Fibroblast of gingiva (primary cell): Measurements from ENCODE around the gene TANGO2.

Experiments
- DNase-seq: peaks from one replicate; pipeline ENCODE4 v3.0.0-alpha.2; 2011; ENCODE audit warnings: low read depth

Gene TANGO2

DNA sequence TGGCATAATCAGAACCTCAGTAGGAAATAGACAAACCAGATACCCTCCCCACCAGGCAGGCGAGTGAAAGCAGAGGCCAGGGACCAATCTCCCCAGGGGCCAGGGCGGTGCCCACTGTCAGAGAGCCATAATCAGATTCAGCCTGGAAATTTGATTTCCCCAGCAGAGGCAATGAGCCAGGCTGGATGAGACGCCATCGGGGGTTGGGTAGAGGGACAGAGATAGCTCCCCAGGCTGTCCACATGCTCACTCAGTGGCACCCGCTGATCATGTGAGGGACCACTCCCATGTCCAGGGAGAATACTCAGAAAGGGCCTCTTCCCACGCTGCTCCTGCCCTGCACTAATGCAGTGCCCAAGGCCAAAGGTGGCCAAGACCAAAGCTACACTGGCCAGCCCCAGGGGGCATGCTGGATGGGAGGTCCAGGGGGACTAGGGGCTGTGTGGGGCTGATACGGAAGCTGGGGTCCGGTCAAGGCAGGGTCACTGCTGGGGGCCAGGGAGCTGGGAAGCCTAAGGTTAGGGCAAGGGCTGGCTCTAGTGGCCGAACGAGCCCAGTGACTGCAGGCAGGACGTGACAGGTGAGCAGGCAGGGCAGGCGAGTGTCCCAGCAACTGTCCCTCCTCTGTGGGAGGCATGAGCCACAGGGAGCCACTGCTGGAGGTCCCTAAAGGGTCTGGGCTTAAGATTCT, 24.1 kb upstream of the TANGO2 start:
- peak; percentile 23 for DNase-seq

DNA sequence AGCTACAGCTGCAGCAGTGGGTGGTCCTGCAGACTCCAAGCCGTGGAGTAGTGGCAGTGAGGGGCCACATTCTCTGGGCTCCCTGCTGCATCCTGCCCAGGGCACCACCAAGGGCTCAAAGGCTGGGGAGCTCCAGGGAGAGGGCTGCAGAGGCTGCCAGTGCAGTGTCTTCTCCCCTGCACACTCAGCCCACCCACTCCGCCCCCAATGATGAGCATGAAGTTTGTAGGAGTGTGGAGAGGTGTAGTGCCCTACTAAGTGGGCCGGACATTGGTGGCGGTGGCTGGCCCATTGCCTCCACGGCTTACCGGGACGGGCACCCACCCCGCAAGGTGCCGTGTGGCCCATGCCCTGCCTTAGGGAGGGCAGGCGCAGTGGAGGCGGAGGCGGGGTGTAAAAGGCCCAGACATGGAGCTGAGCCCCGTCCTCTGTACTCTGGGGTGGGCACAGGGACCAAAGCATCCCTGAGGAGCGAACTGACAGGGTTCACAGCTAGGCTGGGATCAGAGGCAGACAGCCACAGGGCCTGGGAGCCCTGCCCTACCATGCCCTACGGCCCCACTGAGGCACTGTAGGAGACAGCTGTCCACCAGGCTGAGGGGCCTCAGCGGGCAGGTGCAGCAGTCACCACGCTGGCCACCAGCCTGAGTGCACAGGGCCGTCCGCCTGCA, 23.2 kb upstream of the TANGO2 start:
- DNase-seq, result no peak

GRCh38 chr22:19998232-19998951, 22.5 kb upstream of the TANGO2 start:
- no peak for DNase-seq

DNA sequence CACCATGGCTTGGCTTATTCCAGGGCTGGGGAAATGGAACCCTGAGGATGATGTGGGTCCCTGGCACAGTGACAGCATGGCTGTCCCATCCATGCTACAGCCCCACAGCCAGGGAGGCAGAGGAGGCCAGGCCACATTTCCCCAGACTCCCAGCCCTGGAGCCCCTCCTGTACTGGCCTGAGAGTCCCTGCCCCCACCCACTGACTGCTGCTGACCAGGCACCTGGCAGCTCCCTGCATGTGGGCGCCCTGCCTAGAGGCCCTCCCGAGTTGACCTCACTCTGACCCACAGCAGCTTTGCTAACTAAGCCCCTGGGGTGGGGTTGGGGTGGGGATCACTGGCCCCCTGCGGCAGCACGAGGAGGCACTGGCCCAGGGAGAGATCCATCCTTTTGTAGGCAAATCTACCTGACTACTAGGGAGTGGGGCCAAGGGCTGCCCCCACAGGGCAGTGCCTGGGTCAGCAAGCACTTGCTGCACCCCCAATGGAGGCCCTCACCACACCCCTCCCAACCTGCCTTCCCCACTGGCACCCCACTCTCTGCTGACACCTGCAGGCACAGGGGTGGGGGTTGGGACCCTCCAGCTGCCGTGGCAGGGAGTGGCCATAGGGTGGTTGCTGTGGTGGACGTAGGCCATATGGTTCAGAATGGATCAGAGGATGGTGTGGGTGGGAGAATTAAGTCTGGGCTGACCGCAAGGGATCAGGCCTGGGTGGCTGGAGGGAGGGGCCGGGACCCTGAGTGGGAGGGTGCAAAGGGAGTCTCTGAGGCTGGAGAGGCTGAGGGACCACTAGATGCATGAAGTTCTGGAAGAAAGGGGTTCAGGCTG, 21.7 kb upstream of the TANGO2 start:
- no peak for DNase-seq

DNA sequence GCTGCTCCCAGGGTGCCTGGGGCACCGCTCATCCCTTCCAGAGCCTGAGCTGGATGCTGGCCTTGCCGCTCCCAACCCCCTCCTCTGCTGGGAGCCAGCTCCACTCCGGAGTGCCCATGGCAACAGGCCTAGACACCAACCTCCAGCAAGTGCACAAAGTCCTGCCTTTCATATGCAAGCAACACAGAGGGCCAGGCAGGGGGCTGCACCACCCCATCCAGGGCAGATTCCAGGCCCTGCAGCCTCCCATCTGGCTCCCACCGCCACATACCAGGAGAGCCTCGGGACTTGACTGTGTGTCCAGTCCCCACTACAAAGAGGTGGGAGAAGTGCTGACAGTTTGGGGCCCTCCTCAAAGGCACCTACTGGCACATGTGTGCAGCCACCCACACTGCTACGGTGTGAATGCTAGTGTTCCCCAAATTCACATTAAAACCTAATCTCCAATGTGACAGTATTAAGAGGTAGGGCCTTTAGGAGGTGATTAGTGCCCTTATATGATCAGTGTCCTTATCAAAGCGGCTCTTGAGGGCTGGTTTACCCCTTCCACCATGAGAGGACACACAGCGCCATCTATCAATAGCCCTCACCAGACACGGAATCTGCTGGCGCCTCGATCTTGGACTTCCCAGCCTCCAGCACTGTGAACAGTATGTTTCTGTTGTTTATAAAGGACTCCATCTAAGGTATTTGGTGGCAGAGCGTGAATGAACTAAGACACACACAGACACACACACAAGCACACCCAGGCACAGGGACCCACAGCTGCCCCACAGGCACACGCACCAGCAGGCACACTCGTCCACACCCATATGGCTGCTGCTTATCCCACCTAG, 20.4 kb upstream of the TANGO2 start:
- no peak for DNase-seq

GRCh38 chr22:20001082-20001638, 19.8 kb upstream of the TANGO2 start:
- no peak for DNase-seq

DNA sequence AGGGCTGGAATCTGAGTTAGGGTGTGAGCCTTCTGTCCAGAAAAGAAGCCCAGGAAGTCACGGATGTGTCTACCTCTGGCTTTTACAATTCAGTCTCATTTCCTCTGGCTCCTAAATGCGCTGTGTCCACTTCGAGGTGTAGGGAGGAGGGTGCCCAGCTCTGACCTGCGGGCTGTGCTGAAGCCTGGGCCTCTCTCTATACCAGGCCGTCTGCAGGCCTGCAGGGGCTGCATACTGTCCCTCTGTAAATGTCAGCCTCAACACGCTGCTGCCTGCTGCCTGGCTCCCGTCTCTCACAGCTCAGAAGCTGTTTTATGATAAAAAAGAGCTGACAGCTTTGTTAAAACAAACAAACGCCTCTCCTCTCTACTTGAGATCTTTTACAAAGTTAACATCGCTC, 18.8 kb upstream of the TANGO2 start:
- no peak for DNase-seq

- no peak for DNase-seq
Observed at GRCh38 chr22:20002636-20003035, 18.3 kb upstream of the TANGO2 start.

DNA sequence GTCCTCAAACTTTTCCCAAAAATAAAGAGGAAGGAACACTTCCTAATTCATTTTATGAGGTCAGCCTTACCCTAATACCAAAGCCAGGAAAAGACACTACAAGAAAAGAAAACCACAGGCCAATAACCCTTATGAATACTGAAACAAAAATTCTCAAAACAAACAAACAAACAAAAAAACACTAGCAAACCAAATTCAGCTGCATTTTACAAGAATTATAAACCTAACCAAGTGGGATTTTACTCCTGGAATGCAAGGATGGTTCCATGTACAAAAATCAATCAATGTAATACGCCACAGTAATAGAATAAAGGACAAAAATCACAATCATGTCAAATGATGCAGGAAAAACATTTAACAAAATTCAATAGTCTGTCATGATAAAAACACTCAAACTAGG, 17.6 kb upstream of the TANGO2 start:
- DNase-seq, result no peak

DNA sequence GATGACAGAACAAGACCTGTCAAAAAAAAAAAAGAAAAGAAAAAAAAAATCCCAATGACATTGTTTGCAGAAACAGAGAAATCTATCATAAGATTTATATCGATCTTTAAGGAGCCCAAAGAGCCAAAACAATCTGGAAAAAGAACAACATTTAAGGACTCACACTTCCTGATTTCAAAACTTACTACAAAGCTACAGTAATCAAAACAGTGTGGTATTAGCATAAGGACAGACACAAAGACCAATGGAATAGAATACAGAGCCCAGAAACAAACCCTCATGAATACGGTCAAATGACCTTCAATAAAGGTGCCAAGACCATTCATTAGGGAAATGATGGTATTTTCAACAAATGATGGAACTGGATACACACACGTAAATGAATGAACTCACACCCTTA, 16.4 kb upstream of the TANGO2 start:
- no peak for DNase-seq

DNA sequence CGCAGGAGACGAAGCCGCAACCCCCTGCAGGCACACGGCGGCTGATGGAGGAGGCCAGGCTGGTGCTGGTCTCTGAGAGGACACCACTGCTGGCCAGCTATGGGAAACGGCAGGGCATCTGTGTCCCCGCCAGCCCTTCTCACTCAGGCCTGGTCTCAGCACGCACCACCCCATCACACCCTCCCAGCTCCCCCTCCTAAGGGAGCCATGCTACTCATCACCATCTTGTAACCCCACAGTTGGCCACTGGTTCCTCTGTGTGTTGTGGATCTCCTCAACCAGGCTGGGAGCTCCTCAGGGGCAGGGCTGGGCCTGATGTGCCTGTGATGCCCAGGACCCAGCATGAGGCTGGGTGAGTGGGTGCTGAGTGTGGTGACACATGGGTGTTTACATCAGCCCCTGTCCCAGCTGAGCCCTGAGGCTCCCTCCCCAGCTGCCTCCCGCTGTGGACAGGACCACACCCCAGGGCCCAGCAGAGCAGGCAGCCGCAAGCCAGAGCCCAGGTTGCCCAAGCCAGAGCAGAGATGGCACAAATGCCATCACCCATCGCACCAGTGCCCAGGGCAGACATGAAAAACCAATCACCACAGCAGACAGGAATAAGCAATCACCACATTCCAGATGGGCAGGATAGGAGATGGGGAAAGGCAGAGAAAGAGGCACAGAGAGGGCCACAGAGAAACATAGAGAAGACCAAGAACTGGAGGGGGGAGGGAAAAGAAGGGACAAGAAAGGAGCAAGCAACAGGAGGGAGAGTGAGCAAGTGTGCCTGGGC, 12.5 kb upstream of the TANGO2 start:
- DNase-seq, result no peak

GRCh38 chr22:20009018-20009491, 11.9 kb upstream of the TANGO2 start:
- no peak for DNase-seq

DNA sequence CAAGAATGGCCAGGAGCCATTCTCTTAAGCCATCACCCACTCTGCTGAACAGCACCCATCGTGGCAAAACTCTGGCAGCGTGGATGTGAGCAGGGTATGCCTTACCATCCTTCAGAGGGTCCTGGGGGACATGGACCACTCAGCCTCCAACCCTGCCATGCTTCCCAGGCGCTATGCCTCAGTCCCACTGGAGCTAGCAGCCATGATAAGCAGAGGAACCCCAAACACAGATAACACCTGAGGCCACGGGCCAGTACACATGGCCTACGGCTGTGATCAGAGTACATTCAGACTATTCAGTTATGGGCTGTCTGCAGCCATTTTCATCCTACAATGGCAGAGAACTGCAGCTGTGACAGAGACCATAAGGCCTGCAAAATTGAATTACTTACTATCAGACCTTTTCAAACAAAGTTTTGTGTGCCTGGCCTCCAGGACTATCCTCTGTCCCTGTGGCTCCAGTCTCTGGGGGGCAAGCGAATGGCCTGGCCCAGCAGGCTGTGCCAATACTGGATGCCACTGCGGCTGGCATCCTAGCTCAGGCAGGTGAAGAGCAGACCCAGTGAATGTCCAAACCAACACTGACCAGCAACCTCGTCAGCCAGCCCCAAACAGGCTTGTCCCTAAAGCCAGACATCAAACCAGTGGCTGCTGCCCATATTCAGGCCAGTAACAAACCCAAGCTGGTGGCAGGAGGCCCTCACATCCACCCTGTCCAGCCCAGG, 11.2 kb upstream of the TANGO2 start:
- no peak for DNase-seq

- DNase-seq, result no peak
Observed at GRCh38 chr22:20010307-20011122, 10.4 kb upstream of the TANGO2 start.

DNA sequence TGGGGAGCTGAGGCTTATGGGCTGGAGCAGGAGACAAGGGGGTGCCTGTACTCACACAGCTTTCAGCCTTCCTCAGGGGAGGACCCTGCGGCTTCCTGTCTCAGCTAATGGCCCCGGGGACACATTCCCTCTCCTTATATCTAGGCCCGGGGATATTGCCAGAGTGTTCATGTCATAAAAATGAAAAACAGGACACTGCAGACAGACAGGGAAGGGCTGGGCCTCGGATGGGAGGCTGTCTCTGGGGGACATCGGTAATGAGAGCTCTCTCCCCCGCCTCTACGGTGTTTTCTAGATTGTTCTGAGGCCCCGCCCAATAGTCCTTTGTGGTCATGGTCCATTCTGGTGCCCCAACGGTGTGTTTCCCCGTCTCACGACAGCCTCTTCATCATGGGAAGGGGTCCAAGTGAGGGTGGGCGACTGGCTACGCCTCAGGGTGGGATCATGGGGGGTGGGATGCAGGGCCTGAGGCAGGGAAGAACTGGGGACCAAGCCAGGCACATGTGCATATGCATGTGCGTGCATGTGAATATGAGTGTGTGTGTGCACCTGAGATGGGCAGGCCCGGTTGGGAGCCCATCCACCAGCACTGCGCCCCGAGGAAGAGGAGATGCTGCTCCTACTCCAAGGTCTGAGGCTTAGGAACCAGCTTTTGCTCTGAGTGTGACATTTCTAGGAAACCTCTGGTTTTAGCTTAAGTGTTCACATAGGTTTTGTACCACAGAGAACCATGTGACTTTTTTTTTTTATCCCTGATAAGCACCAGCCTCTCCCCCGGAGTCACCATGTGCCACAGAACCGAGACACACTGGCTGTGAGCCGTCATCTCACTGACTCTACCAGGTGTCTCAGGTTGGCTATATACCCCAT, 9.6 kb upstream of the TANGO2 start:
- DNase-seq, result no peak

- DNase-seq, result no peak
Observed at GRCh38 chr22:20011993-20012740, 8.7 kb upstream of the TANGO2 start.
